ENCODE data around the gene PCYOX1L. TPM values are rescaled to one million over a fixed set of nuclear protein-coding genes. Genes with fewer than 3 reads are reported as not detected.
A peak's percentile ranks its signal among the peaks of the same experiment; 100 is the strongest.

The PCYOX1L gene
- polyA plus RNA-seq, 4 donors = 1.3 to 53.2 (median 4.5) TPM

DNA sequence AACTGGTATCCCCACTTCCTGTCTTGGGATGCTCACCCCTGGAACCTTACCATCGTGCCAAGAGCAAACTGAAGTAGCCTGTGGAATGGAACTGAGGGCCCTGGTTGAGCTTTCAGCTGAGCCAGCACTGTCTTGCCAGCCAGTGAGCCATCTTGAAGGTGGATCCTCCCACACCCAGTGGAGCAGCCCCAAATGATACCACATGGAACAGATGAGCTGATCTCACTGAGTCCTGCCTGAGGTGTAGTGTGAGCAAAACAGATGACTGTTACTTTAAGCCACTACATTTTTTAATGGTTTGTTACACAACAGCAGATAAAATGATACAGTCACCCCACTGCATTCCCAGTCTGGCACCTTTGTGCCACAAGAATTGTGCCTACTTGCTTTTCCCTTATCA lies 2.2 kb upstream of the PCYOX1L start:
- Histone ChIP-seq H3K4me1 (ENCODE audit: control insufficient read depth in 3 of 3, insufficient read depth in 2 of 3, low read depth in 1 of 3, low read length in 2 of 3) (peaks cover 0 to 21% (median 0%) of the 10 kb centered on the region in 3 donors), H3K27ac (ENCODE audit: low read depth in 1 of 3, low read length in 2 of 3) (no peak overlapping the region), H3K4me3 (ENCODE audit: low read depth in 1 of 3, low read length in 3 of 3) (no peak overlapping the region), H3K36me3 (ENCODE audit: control insufficient read depth in 3 of 3, insufficient read depth in 2 of 3, low read depth in 1 of 3, low read length in 3 of 3) (peaks cover 5 to 16% (median 7%) of the 10 kb centered on the region in 3 donors), H3K9me3 (ENCODE audit: control insufficient read depth in 2 of 2, insufficient read depth in 1 of 2, low read depth in 1 of 2, low read length in 1 of 2) (no peaks in the 10 kb centered on the region), H3K27me3 (ENCODE audit: control insufficient read depth in 3 of 3, insufficient read depth in 3 of 3, low read length in 3 of 3) (no peaks in the 10 kb centered on the region)
- no peak for DNase-seq
- FAIRE-seq = no peak
- 91 to 96% (median 95%) methylated on average over 1 of the region's 1 CpG for WGBS, 3 donors

DNA sequence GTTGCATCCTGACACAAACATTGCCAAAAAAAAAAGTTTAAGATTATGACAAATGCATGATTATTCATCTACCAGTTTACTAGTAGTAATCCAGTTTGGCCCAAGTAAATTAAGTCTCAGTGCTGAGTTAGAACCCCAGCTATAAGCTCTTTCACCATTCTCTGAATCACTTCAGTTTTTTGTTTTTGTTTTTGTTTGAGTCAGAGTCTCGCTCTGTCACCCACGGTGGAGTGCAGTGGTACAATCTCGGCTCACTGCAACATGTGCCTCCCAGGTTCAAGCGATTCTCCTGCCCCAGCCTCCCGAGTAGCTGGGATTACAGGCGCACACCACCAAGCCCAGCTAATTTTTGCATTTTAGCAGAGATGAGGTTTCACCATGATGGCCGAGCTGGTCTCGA lies 1.5 kb upstream of the PCYOX1L start:
- Histone ChIP-seq H3K4me1 (ENCODE audit: control insufficient read depth in 3 of 3, insufficient read depth in 2 of 3, low read depth in 1 of 3, low read length in 2 of 3) (peaks cover 0 to 21% (median 0%) of the 10 kb centered on the region in 3 donors), H3K27me3 (ENCODE audit: control insufficient read depth in 3 of 3, insufficient read depth in 3 of 3, low read length in 3 of 3) (no peaks in the 10 kb centered on the region), H3K4me3 (ENCODE audit: low read depth in 1 of 3, low read length in 3 of 3) (no peak overlapping the region), H3K36me3 (ENCODE audit: control insufficient read depth in 3 of 3, insufficient read depth in 2 of 3, low read depth in 1 of 3, low read length in 3 of 3) (peaks cover 2 to 11% (median 2%) of the 10 kb centered on the region in 3 donors), H3K9me3 (ENCODE audit: control insufficient read depth in 2 of 2, insufficient read depth in 1 of 2, low read depth in 1 of 2, low read length in 1 of 2) (no peaks in the 10 kb centered on the region), H3K27ac (ENCODE audit: low read depth in 1 of 3, low read length in 2 of 3) (peak overlapping the region in 1 of 3 donors; percentile 82)
- FAIRE-seq (no peak), DNase-seq (no peak)
- WGBS, 3 donors = 88 to 94% (median 89%) methylated on average over 8 of the region's 8 CpGs

DNA sequence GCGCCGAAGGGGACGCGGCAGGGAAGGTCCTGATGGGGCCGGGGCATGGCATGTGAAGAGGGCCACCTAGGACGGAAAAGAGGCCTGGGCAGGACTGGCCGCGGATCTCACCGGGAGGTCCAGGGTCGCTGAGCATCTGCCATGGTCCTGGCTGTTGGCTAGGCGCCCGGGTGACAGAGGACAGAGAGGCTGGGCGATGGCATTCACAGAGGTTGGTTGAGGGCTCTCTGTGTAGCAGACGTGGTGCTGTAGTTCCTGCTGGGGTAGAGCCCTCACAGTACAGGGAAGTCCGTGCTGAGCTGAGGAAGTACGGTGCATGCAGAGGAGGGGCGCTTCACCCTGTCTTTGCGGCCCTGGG lies 427 bp downstream of the PCYOX1L start:
- WGBS, 3 donors = 0 to 3% (median 1%) methylated on average over 14 to 18 of the region's 18 CpGs
- Histone ChIP-seq H3K27ac (ENCODE audit: low read depth in 1 of 3, low read length in 2 of 3) (peak overlapping the region in 2 of 3 donors; percentile 64 to 78), H3K27me3 (ENCODE audit: control insufficient read depth in 3 of 3, insufficient read depth in 3 of 3, low read length in 3 of 3) (no peaks in the 10 kb centered on the region), H3K36me3 (ENCODE audit: control insufficient read depth in 3 of 3, insufficient read depth in 2 of 3, low read depth in 1 of 3, low read length in 3 of 3) (peaks cover 0 to 9% (median 0%) of the 10 kb centered on the region in 3 donors), H3K4me1 (ENCODE audit: control insufficient read depth in 3 of 3, insufficient read depth in 2 of 3, low read depth in 1 of 3, low read length in 2 of 3) (peaks cover 0 to 21% (median 0%) of the 10 kb centered on the region in 3 donors), H3K4me3 (ENCODE audit: low read depth in 1 of 3, low read length in 3 of 3) (peak overlapping the region; percentile 43 to 89 (median 55)), H3K9me3 (ENCODE audit: control insufficient read depth in 2 of 2, insufficient read depth in 1 of 2, low read depth in 1 of 2, low read length in 1 of 2) (no peaks in the 10 kb centered on the region)
- FAIRE-seq (no peak), DNase-seq (peak in 1 of 2 donors; percentile 28)

DNA sequence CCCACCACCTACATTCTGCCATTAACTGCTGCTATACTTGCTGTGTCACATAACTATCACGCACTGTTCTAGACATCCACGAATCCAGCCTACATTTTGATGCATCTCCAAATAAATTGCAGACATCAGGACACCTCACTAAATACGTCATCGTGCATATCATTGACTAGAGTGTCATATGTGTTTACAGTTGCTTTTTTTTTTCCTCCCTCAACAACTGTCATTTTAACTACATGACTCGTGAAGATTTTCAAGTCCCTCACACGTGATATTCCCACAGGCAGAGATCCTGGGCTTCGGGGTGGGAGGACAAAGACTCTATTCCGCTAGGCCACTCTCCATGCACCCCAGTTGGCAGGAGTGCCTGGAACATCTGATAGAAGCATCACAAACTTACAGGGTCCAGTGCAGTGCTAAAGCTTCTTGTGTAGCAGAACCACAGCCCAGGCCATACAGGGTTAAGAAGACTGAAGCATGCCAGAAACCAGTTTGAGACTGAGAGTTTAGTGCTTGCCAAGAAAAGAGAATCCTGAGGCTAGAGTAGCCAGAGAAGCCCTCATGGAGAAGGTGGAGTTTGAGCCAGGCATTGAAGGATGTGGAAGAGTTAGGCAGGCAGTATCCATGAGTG lies 1.1 kb downstream of the PCYOX1L start:
- H3K4me3 ChIP-seq (ENCODE audit: low read depth in 1 of 3, low read length in 3 of 3) = peak overlapping the region in 1 of 3 donors; percentile 89

DNA sequence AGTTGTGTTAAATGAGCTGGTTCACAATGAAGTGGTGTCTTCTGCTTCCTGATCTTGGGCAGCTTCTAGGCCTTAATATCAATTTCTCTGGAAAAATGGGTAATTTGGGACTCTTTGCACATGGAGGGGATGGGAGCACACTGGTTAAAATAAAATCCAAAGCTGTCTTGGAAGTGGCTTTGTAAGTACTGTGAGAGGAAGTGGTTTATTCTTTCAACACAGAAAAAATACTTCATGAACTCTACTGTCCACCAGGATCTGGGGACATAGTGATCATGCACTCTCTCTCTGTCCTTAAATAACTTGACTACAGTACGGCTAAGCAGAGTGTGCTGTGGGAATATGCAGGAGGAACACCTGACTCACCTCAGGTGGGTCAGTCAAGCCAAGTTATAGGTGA lies 2.4 kb downstream of the PCYOX1L start:
- Histone ChIP-seq H3K9me3 (ENCODE audit: control insufficient read depth in 2 of 2, insufficient read depth in 1 of 2, low read depth in 1 of 2, low read length in 1 of 2) (no peaks in the 10 kb centered on the region), H3K27ac (ENCODE audit: low read depth in 1 of 3, low read length in 2 of 3) (no peak overlapping the region), H3K4me1 (ENCODE audit: control insufficient read depth in 3 of 3, insufficient read depth in 2 of 3, low read depth in 1 of 3, low read length in 2 of 3) (peaks cover 0 to 12% (median 0%) of the 10 kb centered on the region in 3 donors), H3K27me3 (ENCODE audit: control insufficient read depth in 3 of 3, insufficient read depth in 3 of 3, low read length in 3 of 3) (no peaks in the 10 kb centered on the region), H3K36me3 (ENCODE audit: control insufficient read depth in 3 of 3, insufficient read depth in 2 of 3, low read depth in 1 of 3, low read length in 3 of 3) (peaks cover 0 to 9% (median 0%) of the 10 kb centered on the region in 3 donors), H3K4me3 (ENCODE audit: low read depth in 1 of 3, low read length in 3 of 3) (no peak overlapping the region)
- 74 to 92% (median 83%) methylated on average over 1 of the region's 1 CpG for WGBS, 3 donors
- FAIRE-seq (no peak), DNase-seq (no peak)

More for the DNA sequence above, 1.1 kb downstream of the PCYOX1L start:
- Histone ChIP-seq H3K27me3 (ENCODE audit: control insufficient read depth in 3 of 3, insufficient read depth in 3 of 3, low read length in 3 of 3) (no peaks in the 10 kb centered on the region), H3K27ac (ENCODE audit: low read depth in 1 of 3, low read length in 2 of 3) (no peak overlapping the region), H3K4me1 (ENCODE audit: control insufficient read depth in 3 of 3, insufficient read depth in 2 of 3, low read depth in 1 of 3, low read length in 2 of 3) (peaks cover 0 to 18% (median 0%) of the 10 kb centered on the region in 3 donors), H3K36me3 (ENCODE audit: control insufficient read depth in 3 of 3, insufficient read depth in 2 of 3, low read depth in 1 of 3, low read length in 3 of 3) (peaks cover 0 to 10% (median 0%) of the 10 kb centered on the region in 3 donors), H3K9me3 (ENCODE audit: control insufficient read depth in 2 of 2, insufficient read depth in 1 of 2, low read depth in 1 of 2, low read length in 1 of 2) (no peaks in the 10 kb centered on the region)
- FAIRE-seq = no peak
- 70 to 83% (median 80%) methylated on average over 8 of the region's 8 CpGs for WGBS, 3 donors
- DNase-seq = no peak

DNA sequence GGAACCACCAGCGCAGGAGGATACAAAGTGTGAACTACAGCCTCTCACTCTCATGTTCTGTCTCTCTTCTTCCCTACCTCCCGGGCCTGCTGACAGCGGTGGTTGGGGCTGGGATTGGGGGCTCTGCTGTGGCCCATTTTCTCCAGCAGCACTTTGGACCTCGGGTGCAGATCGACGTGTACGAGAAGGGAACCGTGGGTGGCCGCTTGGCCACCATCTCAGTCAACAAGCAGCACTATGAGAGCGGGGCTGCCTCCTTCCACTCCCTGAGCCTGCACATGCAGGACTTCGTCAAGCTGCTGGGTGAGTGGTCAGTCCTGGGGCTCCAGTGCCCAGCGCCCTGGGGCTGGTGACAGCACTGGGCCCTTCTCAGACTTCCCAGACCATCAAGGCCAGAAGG lies 4.7 kb downstream of the PCYOX1L start:
- Histone ChIP-seq H3K4me1 (ENCODE audit: control insufficient read depth in 3 of 3, insufficient read depth in 2 of 3, low read depth in 1 of 3, low read length in 2 of 3) (peaks cover 0 to 28% (median 0%) of the 10 kb centered on the region in 3 donors), H3K9me3 (ENCODE audit: control insufficient read depth in 2 of 2, insufficient read depth in 1 of 2, low read depth in 1 of 2, low read length in 1 of 2) (no peaks in the 10 kb centered on the region), H3K4me3 (ENCODE audit: low read depth in 1 of 3, low read length in 3 of 3) (no peak overlapping the region), H3K27me3 (ENCODE audit: control insufficient read depth in 3 of 3, insufficient read depth in 3 of 3, low read length in 3 of 3) (no peaks in the 10 kb centered on the region), H3K27ac (ENCODE audit: low read depth in 1 of 3, low read length in 2 of 3) (no peak overlapping the region), H3K36me3 (ENCODE audit: control insufficient read depth in 3 of 3, insufficient read depth in 2 of 3, low read depth in 1 of 3, low read length in 3 of 3) (peaks cover 0 to 15% (median 0%) of the 10 kb centered on the region in 3 donors)
- DNase-seq = no peak
- 90 to 93% (median 93%) methylated on average over 12 of the region's 12 CpGs for WGBS, 3 donors
- no peak for FAIRE-seq

DNA sequence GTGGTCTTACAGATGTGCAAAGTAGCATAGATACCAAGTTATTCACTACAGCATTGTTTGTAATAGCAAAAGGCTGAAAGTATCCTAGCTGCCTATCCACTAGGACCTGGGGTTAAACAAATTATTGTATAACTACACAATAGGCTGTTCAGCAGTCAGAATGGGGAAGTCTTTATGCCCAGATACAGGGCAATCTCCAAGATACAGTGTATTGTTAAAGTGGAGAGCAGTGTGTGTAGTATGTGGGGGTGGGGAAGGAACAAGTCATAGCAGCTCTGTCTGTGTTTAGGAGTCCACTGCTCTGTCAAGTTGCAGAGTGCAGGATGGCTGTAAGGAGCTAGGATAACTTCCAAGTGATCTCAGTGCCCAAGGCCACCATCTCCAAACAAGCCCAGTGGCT lies 5.5 kb downstream of the PCYOX1L start:
- Histone ChIP-seq H3K4me1 (ENCODE audit: control insufficient read depth in 3 of 3, insufficient read depth in 2 of 3, low read depth in 1 of 3, low read length in 2 of 3) (peaks cover 0 to 30% (median 0%) of the 10 kb centered on the region in 3 donors), H3K4me3 (ENCODE audit: low read depth in 1 of 3, low read length in 3 of 3) (no peak overlapping the region), H3K27ac (ENCODE audit: low read depth in 1 of 3, low read length in 2 of 3) (no peak overlapping the region), H3K36me3 (ENCODE audit: control insufficient read depth in 3 of 3, insufficient read depth in 2 of 3, low read depth in 1 of 3, low read length in 3 of 3) (peaks cover 0 to 21% (median 0%) of the 10 kb centered on the region in 3 donors), H3K27me3 (ENCODE audit: control insufficient read depth in 3 of 3, insufficient read depth in 3 of 3, low read length in 3 of 3) (no peaks in the 10 kb centered on the region), H3K9me3 (ENCODE audit: control insufficient read depth in 2 of 2, insufficient read depth in 1 of 2, low read depth in 1 of 2, low read length in 1 of 2) (no peaks in the 10 kb centered on the region)
- DNase-seq = no peak
- no peak for FAIRE-seq

DNA sequence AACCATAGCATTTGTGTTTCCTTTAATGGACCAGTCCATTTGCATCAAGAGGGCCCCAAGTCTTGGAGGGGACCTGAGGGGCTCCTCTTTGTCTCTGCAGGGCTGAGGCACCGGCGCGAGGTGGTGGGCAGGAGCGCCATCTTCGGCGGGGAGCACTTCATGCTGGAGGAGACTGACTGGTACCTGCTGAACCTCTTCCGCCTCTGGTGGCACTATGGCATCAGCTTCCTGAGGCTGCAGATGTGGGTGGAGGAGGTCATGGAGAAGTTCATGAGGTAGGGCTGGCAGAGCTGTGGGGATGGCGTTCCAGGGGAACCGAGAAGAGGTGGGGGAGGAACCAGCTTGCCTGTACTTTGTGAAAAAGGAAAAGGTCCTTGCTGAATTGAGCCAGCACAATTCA lies 6.1 kb downstream of the PCYOX1L start:
- no peak overlapping the region for H3K4me3 ChIP-seq (ENCODE audit: low read depth in 1 of 3, low read length in 3 of 3)
- H3K27me3 ChIP-seq (ENCODE audit: control insufficient read depth in 3 of 3, insufficient read depth in 3 of 3, low read length in 3 of 3) = no peaks in the 10 kb centered on the region
- WGBS, 3 donors = 93 to 96% (median 96%) methylated on average over 9 of the region's 9 CpGs
- H3K36me3 ChIP-seq (ENCODE audit: control insufficient read depth in 3 of 3, insufficient read depth in 2 of 3, low read depth in 1 of 3, low read length in 3 of 3) = peaks cover 0 to 24% (median 0%) of the 10 kb centered on the region in 3 donors
- H3K4me1 ChIP-seq (ENCODE audit: control insufficient read depth in 3 of 3, insufficient read depth in 2 of 3, low read depth in 1 of 3, low read length in 2 of 3) = peaks cover 0 to 24% (median 0%) of the 10 kb centered on the region in 3 donors
- DNase-seq (no peak), FAIRE-seq (no peak)
- H3K27ac ChIP-seq (ENCODE audit: low read depth in 1 of 3, low read length in 2 of 3) = no peak overlapping the region
- H3K9me3 ChIP-seq (ENCODE audit: control insufficient read depth in 2 of 2, insufficient read depth in 1 of 2, low read depth in 1 of 2, low read length in 1 of 2) = no peaks in the 10 kb centered on the region

DNA sequence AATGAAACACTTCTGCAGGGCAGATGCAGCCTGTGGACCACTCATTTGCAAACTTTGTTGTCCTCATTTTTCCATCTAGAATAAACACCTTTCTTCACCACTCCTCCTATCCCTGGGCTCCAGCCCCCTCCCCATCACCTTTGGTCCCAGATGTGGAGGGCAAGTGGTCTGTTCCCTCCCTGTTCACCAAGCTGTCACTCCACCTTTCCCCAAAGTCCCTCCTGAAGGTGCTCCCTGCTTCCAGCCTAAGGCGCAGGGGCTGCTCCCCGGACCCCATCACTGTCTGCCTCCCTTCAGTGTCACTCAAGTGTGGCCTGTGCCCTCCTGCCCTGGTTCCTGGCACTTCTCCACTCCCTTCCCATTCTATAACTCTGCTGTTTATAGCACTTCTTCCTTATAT lies 6.9 kb downstream of the PCYOX1L start:
- Histone ChIP-seq H3K9me3 (ENCODE audit: control insufficient read depth in 2 of 2, insufficient read depth in 1 of 2, low read depth in 1 of 2, low read length in 1 of 2) (no peaks in the 10 kb centered on the region), H3K27me3 (ENCODE audit: control insufficient read depth in 3 of 3, insufficient read depth in 3 of 3, low read length in 3 of 3) (no peaks in the 10 kb centered on the region), H3K4me3 (ENCODE audit: low read depth in 1 of 3, low read length in 3 of 3) (no peak overlapping the region), H3K27ac (ENCODE audit: low read depth in 1 of 3, low read length in 2 of 3) (no peak overlapping the region), H3K4me1 (ENCODE audit: control insufficient read depth in 3 of 3, insufficient read depth in 2 of 3, low read depth in 1 of 3, low read length in 2 of 3) (peaks cover 0 to 22% (median 0%) of the 10 kb centered on the region in 3 donors), H3K36me3 (ENCODE audit: control insufficient read depth in 3 of 3, insufficient read depth in 2 of 3, low read depth in 1 of 3, low read length in 3 of 3) (peaks cover 0 to 26% (median 0%) of the 10 kb centered on the region in 3 donors)
- DNase-seq (no peak), FAIRE-seq (no peak)
- 95 to 100% (median 97%) methylated on average over 2 of the region's 2 CpGs for WGBS, 3 donors

All from small intestine (tissue), 7 donors.